Suprapubic skin (tissue), 4 donors: ENCODE results near the gene P2RY14. TPM values are rescaled to one million over a fixed set of nuclear protein-coding genes. Genes with fewer than 3 reads are reported as not detected.
A peak's percentile ranks its signal among the peaks of the same experiment; 100 is the strongest.

ENCODE experiments used
- DNase-seq, 2 donors: peaks; one replicate each; pipeline ENCODE4 v3.0.0-alpha.2; 2019; ENCODE audit warnings: low spot score in 2 of 2
- H3K27ac ChIP-seq: fragments of 200-600 bp; sonication (generic); one replicate; pipeline ENCODE4 v1.5.1; 2019
- H3K27me3 ChIP-seq: fragments of 200-600 bp; sonication (generic); one replicate; pipeline ENCODE4 v1.5.1; 2019
- H3K36me3 ChIP-seq: fragments of 200-600 bp; sonication (generic); one replicate; pipeline ENCODE4 v1.5.1; 2019
- H3K4me1 ChIP-seq: fragments of 200-600 bp; sonication (generic); one replicate; pipeline ENCODE4 v1.5.1; 2019
- H3K4me3 ChIP-seq: fragments of 200-600 bp; sonication (generic); one replicate; pipeline ENCODE4 v1.5.1; 2019; ENCODE audit warnings: mild to moderate bottlenecking
- H3K9me3 ChIP-seq: fragments of 200-600 bp; sonication (generic); one replicate; pipeline ENCODE4 v1.5.1; 2019
- CTCF ChIP-seq, 2 donors: fragments of 200-600 bp in 1 of 2; fragments of 450-650 bp in 1 of 2; sonication (generic) in 1 of 2; IDR thresholded peaks; one replicate each; pipeline ENCODE4 v1.5.1; 2016 to 2019; ENCODE audit warnings: antibody characterized with exemption in 2 of 2, mild to moderate bottlenecking in 1 of 2, moderate library complexity in 1 of 2
- EP300 ChIP-seq: sonication (generic); formaldehyde crosslinking; IDR thresholded peaks from one replicate; pipeline ENCODE4 v1.6.1; 2017; ENCODE audit warnings: antibody characterized with exemption
- POLR2A ChIP-seq, 2 donors: fragments of 450-650 bp; IDR thresholded peaks; one replicate each; pipeline ENCODE4 v1.6.1; 2017; ENCODE audit warnings: antibody characterized with exemption in 2 of 2, mild to moderate bottlenecking in 2 of 2, moderate library complexity in 2 of 2
- POLR2AphosphoS5 ChIP-seq, 3 donors: sonication (generic); formaldehyde crosslinking; IDR thresholded peaks; one replicate each; pipeline ENCODE4 v1.6.1; 2017; ENCODE audit warnings: antibody characterized with exemption in 3 of 3
- WGBS: methylation state at CpG from one replicate; pipeline ENCODE4 v1.1.5; 2018; 5-methylcytosine and 5-hydroxymethylcytosine counted together
- total RNA-seq, 4 donors: library from RNA; depleted of rRNA; stranded (reverse); fragments of >200 nt; gene quantifications; one replicate each; pipeline ENCODE4 v1.1.0, GENCODE V29; 2016

The P2RY14 gene
- total RNA-seq, 4 donors from 2014 or later: 1.1 to 4.2 (median 2.4) TPM

GRCh38 chr3:151307583-151308488, 29.5 kb upstream of the P2RY14 start:
- TF ChIP-seq POLR2AphosphoS5 (IDR thresholded peaks at IDR 0.05) (no peak), CTCF (IDR thresholded peaks at IDR 0.05) (no peak), POLR2A (IDR thresholded peaks at IDR 0.05) (no peak), EP300 (no peak)
- Histone ChIP-seq H3K36me3 (no peaks in the 10 kb centered on the region), H3K4me1 (peaks cover 49% of the 10 kb centered on the region), H3K4me3 (no peak overlapping the region), H3K27me3 (no peaks in the 10 kb centered on the region), H3K9me3 (no peaks in the 10 kb centered on the region), H3K27ac (peak overlapping the region; percentile 84)
- no peak for DNase-seq
- WGBS: 86% methylated on average over 1 of the region's 1 CpG

- TF ChIP-seq EP300 (no peak), POLR2AphosphoS5 (IDR thresholded peaks at IDR 0.05) (no peak), CTCF (IDR thresholded peaks at IDR 0.05) (no peak), POLR2A (IDR thresholded peaks at IDR 0.05) (no peak)
- Histone ChIP-seq H3K36me3 (no peaks in the 10 kb centered on the region), H3K4me3 (no peak overlapping the region), H3K9me3 (no peaks in the 10 kb centered on the region), H3K4me1 (peaks cover 49% of the 10 kb centered on the region), H3K27me3 (no peaks in the 10 kb centered on the region), H3K27ac (peak overlapping the region; percentile 84)
- DNase-seq: no peak
These were observed 28.8 kb upstream of the P2RY14 start for GRCh38 chr3:151307131-151307530.

GRCh38 chr3:151306168-151306810, 27.9 kb upstream of the P2RY14 start:
- WGBS: 73% methylated on average over 6 of the region's 6 CpGs
- Histone ChIP-seq H3K36me3 (no peaks in the 10 kb centered on the region), H3K4me3 (no peak overlapping the region), H3K27ac (peak overlapping the region; percentile 84), H3K9me3 (no peaks in the 10 kb centered on the region), H3K4me1 (peaks cover 49% of the 10 kb centered on the region), H3K27me3 (no peaks in the 10 kb centered on the region)
- TF ChIP-seq POLR2A (IDR thresholded peaks at IDR 0.05): no peak
- no peak for TF ChIP-seq CTCF (IDR thresholded peaks at IDR 0.05)
- no peak for TF ChIP-seq POLR2AphosphoS5 (IDR thresholded peaks at IDR 0.05)
- TF ChIP-seq EP300: no peak
- no peak for DNase-seq

GRCh38 chr3:151305775-151306151, 27.4 kb upstream of the P2RY14 start:
- 71% methylated on average over 4 of the region's 4 CpGs for WGBS
- Histone ChIP-seq H3K9me3 (no peaks in the 10 kb centered on the region), H3K27me3 (no peaks in the 10 kb centered on the region), H3K27ac (peak overlapping the region; percentile 84), H3K4me1 (peaks cover 49% of the 10 kb centered on the region), H3K36me3 (no peaks in the 10 kb centered on the region), H3K4me3 (no peak overlapping the region)
- TF ChIP-seq POLR2A (IDR thresholded peaks at IDR 0.05) (no peak), EP300 (no peak), POLR2AphosphoS5 (IDR thresholded peaks at IDR 0.05) (no peak), CTCF (IDR thresholded peaks at IDR 0.05) (no peak)
- no peak for DNase-seq

- Histone ChIP-seq H3K36me3 (no peaks in the 10 kb centered on the region), H3K9me3 (no peaks in the 10 kb centered on the region), H3K4me3 (no peak overlapping the region), H3K27ac (peak overlapping the region; percentile 84), H3K4me1 (peaks cover 49% of the 10 kb centered on the region), H3K27me3 (no peaks in the 10 kb centered on the region)
- TF ChIP-seq EP300 (no peak), CTCF (IDR thresholded peaks at IDR 0.05) (peak in 1 of 2 donors; percentile 28), POLR2A (IDR thresholded peaks at IDR 0.05) (no peak), POLR2AphosphoS5 (IDR thresholded peaks at IDR 0.05) (peak in 2 of 3 donors; percentile 35 to 78)
- WGBS: 37% methylated on average over 7 of the region's 7 CpGs
- peak in 1 of 2 donors; percentile 85 for DNase-seq
These were observed 26.9 kb upstream of the P2RY14 start for GRCh38 chr3:151305060-151305774.
